Heart left ventricle (tissue), 16 donors: ENCODE measurements around the gene ATXN1. TPM values are rescaled to one million over a fixed set of nuclear protein-coding genes. Genes with fewer than 3 reads are reported as not detected.
"Not testable (repeated sequence)": the region's sequence is repeated elsewhere in the genome, so short reads cannot be mapped to it uniquely, and the experiment has no call there.

Experiments used
- ATAC-seq, 4 donors: fragments of 200-7000 bp; cut with Tn5 transposase; one replicate each; pipeline ENCODE4 v1.9.1; 2020 to 2022; ENCODE audit warnings: moderate library complexity in 4 of 4, mild to moderate bottlenecking in 3 of 4, moderate number of reproducible peaks in 1 of 4
- DNase-seq, 5 donors: peaks; one replicate each; pipeline ENCODE4 v3.0.0-alpha.2; 2020
- H3K27ac ChIP-seq, 12 donors: fragments of 200-600 bp; sonication (generic) in 4 of 12; one replicate each; pipeline versions ENCODE4 v1.5.0 to v1.8.0; 2016 to 2022; ENCODE audit warnings: mild to moderate bottlenecking in 2 of 12
- H3K27me3 ChIP-seq, 9 donors: fragments of 200-600 bp; sonication (generic) in 2 of 9; one replicate each; pipeline versions ENCODE4 v1.5.1 to v1.8.0; 2016 to 2022; ENCODE audit warnings: mild to moderate bottlenecking in 3 of 9
- H3K36me3 ChIP-seq, 9 donors: fragments of 200-600 bp; sonication (generic) in 2 of 9; one replicate each; pipeline versions ENCODE4 v1.5.0 to v1.8.0; 2018 to 2022; ENCODE audit warnings: mild to moderate bottlenecking in 2 of 9
- H3K4me1 ChIP-seq, 12 donors: fragments of 200-600 bp; sonication (generic) in 4 of 12; one replicate each; pipeline versions ENCODE4 v1.5.0 to v1.8.0; 2016 to 2022; ENCODE audit warnings: mild to moderate bottlenecking in 3 of 12
- H3K4me3 ChIP-seq, 12 donors: fragments of 200-600 bp; sonication (generic) in 4 of 12; one replicate each; pipeline versions ENCODE4 v1.5.0 to v1.8.0; 2017 to 2022; ENCODE audit warnings: mild to moderate bottlenecking in 9 of 12, moderate library complexity in 4 of 12
- H3K9me3 ChIP-seq, 12 donors: fragments of 200-600 bp; sonication (generic) in 4 of 12; one replicate each; pipeline versions ENCODE4 v1.5.0 to v1.8.0; 2016 to 2022; ENCODE audit warnings: mild to moderate bottlenecking in 1 of 12
- CTCF ChIP-seq, 12 donors: fragments of 200-600 bp; sonication (generic) in 4 of 12; IDR thresholded peaks; one replicate each; pipeline versions ENCODE4 v1.5.0 to v1.8.0; 2018 to 2022; ENCODE audit warnings: antibody characterized with exemption in 12 of 12, mild to moderate bottlenecking in 5 of 12
- POLR2A ChIP-seq, 2 donors: fragments of 450-650 bp; IDR thresholded peaks; one replicate each; pipeline ENCODE4 v1.6.1; 2017; ENCODE audit warnings: antibody characterized with exemption in 2 of 2, mild to moderate bottlenecking in 2 of 2, moderate library complexity in 2 of 2
- WGBS, 4 donors: extraction: QIAGEN DNeasy Blood & Tissue Kit in 2 of 4; methylation state at CpG; one replicate each; pipeline versions ENCODE4 v1.1.5 to v1.1.7; 2013 to 2018; 5-methylcytosine and 5-hydroxymethylcytosine counted together
- intact Hi-C, 10 donors: fragments of 100-400 bp; cut with DNase I; formaldehyde crosslinking; loops; one replicate each; pipeline versions ENCODE4 v1.11.1 to v1.14.2; 2022
- polyA plus RNA-seq, 2 donors: library from polyadenylated mRNA; stranded (reverse); fragments of 200-250 nt; gene quantifications; one replicate each; pipeline ENCODE4 v1.2.3, GENCODE V29; 2013
- total RNA-seq, 9 donors: library from RNA; depleted of rRNA in 2 of 9; stranded (reverse); fragments of >200 nt in 2 of 9; fragmentation: NEBNext Ultra II Directional in 3 of 9; extraction: Animal tissue kit (Norgen Biotek cat#: 25700) in 3 of 9; gene quantifications; one replicate each; pipeline versions ENCODE4 v1.1.0 to v1.2.4, GENCODE V29; 2016 to 2023
- donor health status: ischemic (EF 13 %, LVEDD 7.1; RV severe dilation, severe dysfunction).
- donor health status: healthy with polysubstance abuse.
- donor health status: DM: no; HTN: yes; CAD: no.
- donor health status: DM: no; HTN: no; CAD: no.
- donor health status: ischemic (EF 25% LVEDD 6.9; RV normal size, moderate dysfunction).
- donor health status: ischemic (EF 25% LVEDD 5.7; RV mildly dilated, moderate dysfunction).
- donor health status: healthy.
- donor health status: DM: yes; HTN: yes; CAD: no.
- donor health status: ischemic (EF 35%, LVEDD 5.7; RV mildly dilated, moderate dysfunction).
- donor health status: nonischemic (EF 11% LVEDD 7.7; RV severe dilation, severe dysfunction).
- donor health status: DM: yes; HTN: yes; CAD: no.
- donor health status: PGD.
- donor health status: ischemic (EF 29% LVEDD 5.4; RV normal size, mild dysfunction).
- donor health status: nonischemic (EF 23%, LVEDD 6.1; RV moderate dilation, normal function).

ATXN1 gene
- total and polyA plus RNA-seq, 11 donors, result 8.7 to 51.8 (median 36.0) TPM

- H3K4me3 ChIP-seq, result no peak overlapping the region
- intact Hi-C loops, result no loop called here
- H3K27ac ChIP-seq, result no peak overlapping the region
- no peak for DNase-seq
- 68 to 87% (median 81%) methylated on average over 2 of the region's 2 CpGs for WGBS, 4 donors
- no peak for TF ChIP-seq POLR2A (IDR thresholded peaks at IDR 0.05)
- no peak for TF ChIP-seq CTCF (IDR thresholded peaks at IDR 0.05)
- ATAC-seq, result no peak
- no peaks in the 10 kb centered on the region for H3K27me3 ChIP-seq
- no peaks in the 10 kb centered on the region for H3K9me3 ChIP-seq
- no peaks in the 10 kb centered on the region for H3K36me3 ChIP-seq
- peaks cover 0 to 19% (median 8%) of the 10 kb centered on the region in 12 donors for H3K4me1 ChIP-seq
Observed at GRCh38 chr6:16470502-16471221, 290.6 kb downstream of the ATXN1 start.

- Histone ChIP-seq H3K36me3 (no peaks in the 10 kb centered on the region), H3K27me3 (no peaks in the 10 kb centered on the region), H3K4me1 (peaks cover 0 to 18% (median 8%) of the 10 kb centered on the region in 12 donors), H3K9me3 (no peaks in the 10 kb centered on the region), H3K27ac (no peak overlapping the region), H3K4me3 (no peak overlapping the region)
- DNase-seq, result no peak
- intact Hi-C loops, result no loop called here
- WGBS, 4 donors, result 88 to 94% (median 92%) methylated on average over 1 of the region's 1 CpG
- TF ChIP-seq POLR2A (IDR thresholded peaks at IDR 0.05), result no peak
- ATAC-seq, result no peak
Observed at GRCh38 chr6:16468991-16469615, 292.2 kb downstream of the ATXN1 start.

GRCh38 chr6:16466800-16467553 is 294.3 kb downstream of the ATXN1 start:
- DNase-seq (no peak), ATAC-seq (no peak)
- intact Hi-C loops, result no loop called here
- 70 to 80% (median 77%) methylated on average over 13 of the region's 13 CpGs for WGBS, 4 donors
- H3K36me3 ChIP-seq, result no peaks in the 10 kb centered on the region
- no peak overlapping the region for H3K27ac ChIP-seq
- no peak for TF ChIP-seq POLR2A (IDR thresholded peaks at IDR 0.05)
- TF ChIP-seq CTCF (IDR thresholded peaks at IDR 0.05), result no peak
- H3K4me1 ChIP-seq, result peaks cover 0 to 6% (median 0%) of the 10 kb centered on the region in 12 donors
- H3K9me3 ChIP-seq, result no peaks in the 10 kb centered on the region
- H3K27me3 ChIP-seq, result no peaks in the 10 kb centered on the region
- no peak overlapping the region for H3K4me3 ChIP-seq

GRCh38 chr6:16464045-16464444 is 297.2 kb downstream of the ATXN1 start:
- ATAC-seq (no peak), DNase-seq (no peak)
- WGBS, 4 donors, result 97 to 99% (median 98%) methylated on average over 3 of the region's 3 CpGs
- no peaks in the 10 kb centered on the region for H3K9me3 ChIP-seq
- TF ChIP-seq CTCF (IDR thresholded peaks at IDR 0.05), result no peak
- TF ChIP-seq POLR2A (IDR thresholded peaks at IDR 0.05), result no peak
- no peak overlapping the region for H3K27ac ChIP-seq
- intact Hi-C loops, result loop anchor here in 1 of 10 donors (1.0 kb wide), 1 partner anchor 36 kb away; no protein-coding TSS in a partner anchor
- H3K4me3 ChIP-seq, result no peak overlapping the region
- no peaks in the 10 kb centered on the region for H3K36me3 ChIP-seq
- no peaks in the 10 kb centered on the region for H3K27me3 ChIP-seq
- peaks cover 0 to 6% (median 0%) of the 10 kb centered on the region in 12 donors for H3K4me1 ChIP-seq

- H3K36me3 ChIP-seq, ATAC-seq: not testable (repeated sequence)
- 84 to 91% (median 87%) methylated on average over 4 of the region's 4 CpGs for WGBS, 4 donors
Observed at GRCh38 chr6:16463246-16463645, 298.0 kb downstream of the ATXN1 start.

More at GRCh38 chr6:16463246-16463645, 298.0 kb downstream of the ATXN1 start:
- H3K9me3 ChIP-seq, H3K4me1 ChIP-seq, H3K4me3 ChIP-seq, DNase-seq, intact Hi-C loops, H3K27ac ChIP-seq, H3K27me3 ChIP-seq: not testable (repeated sequence)
